Measurements from ENCODE around the gene CLSTN3. TPM values are rescaled to one million over a fixed set of nuclear protein-coding genes. Genes with fewer than 3 reads are reported as not detected.

Gene CLSTN3
- total and polyA plus RNA-seq, 2 experiments from 2014 or later, result 5.0 to 46.9 TPM

DNA sequence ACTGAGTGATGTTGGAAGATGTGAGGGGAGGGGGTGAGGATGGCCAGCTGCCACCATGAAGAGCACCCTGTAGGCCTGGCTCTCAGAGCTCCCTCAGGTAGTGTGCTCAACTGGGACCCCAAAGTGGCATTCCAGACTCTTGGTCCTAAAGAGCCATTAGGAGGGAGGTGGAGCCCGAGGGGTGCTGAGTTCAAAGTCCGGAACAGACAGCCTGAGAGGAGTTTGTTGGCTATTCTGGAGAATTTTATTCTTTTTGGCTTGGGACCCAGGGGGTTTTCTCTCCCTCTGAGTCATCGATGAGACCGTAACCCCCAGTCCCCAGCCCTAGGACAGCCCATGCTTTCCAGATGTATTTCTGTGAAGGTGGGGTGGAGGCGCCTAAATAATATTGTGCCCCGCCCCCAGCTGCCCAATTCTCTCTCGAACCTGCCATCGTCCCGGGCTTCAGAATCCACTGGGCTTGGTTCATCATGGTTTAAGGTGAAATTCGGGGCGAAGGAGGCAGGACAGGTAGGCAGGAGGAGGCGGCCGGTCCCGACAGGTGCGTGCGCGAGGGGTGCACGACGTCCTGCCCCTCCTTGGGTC is 792 bp upstream of the CLSTN3 start:
- no peaks in the 10 kb centered on the region; the same call in 2 of the 3 replicates for H3K9me3 Mint-ChIP-seq
- H3K4me1 Mint-ChIP-seq, result peaks cover 31% of the 10 kb centered on the region
- TF ChIP-seq, protein P1, sequence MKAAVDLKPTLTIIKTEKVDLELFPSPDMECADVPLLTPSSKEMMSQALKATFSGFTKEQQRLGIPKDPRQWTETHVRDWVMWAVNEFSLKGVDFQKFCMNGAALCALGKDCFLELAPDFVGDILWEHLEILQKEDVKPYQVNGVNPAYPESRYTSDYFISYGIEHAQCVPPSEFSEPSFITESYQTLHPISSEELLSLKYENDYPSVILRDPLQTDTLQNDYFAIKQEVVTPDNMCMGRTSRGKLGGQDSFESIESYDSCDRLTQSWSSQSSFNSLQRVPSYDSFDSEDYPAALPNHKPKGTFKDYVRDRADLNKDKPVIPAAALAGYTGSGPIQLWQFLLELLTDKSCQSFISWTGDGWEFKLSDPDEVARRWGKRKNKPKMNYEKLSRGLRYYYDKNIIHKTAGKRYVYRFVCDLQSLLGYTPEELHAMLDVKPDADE (IDR thresholded peaks at IDR 0.05), result no peak
- TF ChIP-seq EZH2phosphoT487 (IDR thresholded peaks at IDR 0.05; ENCODE audit: unreplicated experiment), result no peak
- TF ChIP-seq POLR2AphosphoS5 (IDR thresholded peaks at IDR 0.05; ENCODE audit: low read depth), result no peak
- TF ChIP-seq, protein P2, sequence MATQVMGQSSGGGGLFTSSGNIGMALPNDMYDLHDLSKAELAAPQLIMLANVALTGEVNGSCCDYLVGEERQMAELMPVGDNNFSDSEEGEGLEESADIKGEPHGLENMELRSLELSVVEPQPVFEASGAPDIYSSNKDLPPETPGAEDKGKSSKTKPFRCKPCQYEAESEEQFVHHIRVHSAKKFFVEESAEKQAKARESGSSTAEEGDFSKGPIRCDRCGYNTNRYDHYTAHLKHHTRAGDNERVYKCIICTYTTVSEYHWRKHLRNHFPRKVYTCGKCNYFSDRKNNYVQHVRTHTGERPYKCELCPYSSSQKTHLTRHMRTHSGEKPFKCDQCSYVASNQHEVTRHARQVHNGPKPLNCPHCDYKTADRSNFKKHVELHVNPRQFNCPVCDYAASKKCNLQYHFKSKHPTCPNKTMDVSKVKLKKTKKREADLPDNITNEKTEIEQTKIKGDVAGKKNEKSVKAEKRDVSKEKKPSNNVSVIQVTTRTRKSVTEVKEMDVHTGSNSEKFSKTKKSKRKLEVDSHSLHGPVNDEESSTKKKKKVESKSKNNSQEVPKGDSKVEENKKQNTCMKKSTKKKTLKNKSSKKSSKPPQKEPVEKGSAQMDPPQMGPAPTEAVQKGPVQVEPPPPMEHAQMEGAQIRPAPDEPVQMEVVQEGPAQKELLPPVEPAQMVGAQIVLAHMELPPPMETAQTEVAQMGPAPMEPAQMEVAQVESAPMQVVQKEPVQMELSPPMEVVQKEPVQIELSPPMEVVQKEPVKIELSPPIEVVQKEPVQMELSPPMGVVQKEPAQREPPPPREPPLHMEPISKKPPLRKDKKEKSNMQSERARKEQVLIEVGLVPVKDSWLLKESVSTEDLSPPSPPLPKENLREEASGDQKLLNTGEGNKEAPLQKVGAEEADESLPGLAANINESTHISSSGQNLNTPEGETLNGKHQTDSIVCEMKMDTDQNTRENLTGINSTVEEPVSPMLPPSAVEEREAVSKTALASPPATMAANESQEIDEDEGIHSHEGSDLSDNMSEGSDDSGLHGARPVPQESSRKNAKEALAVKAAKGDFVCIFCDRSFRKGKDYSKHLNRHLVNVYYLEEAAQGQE (IDR thresholded peaks at IDR 0.05; ENCODE audit: unreplicated experiment), result no peak
- TF ChIP-seq ZNF331 (CRISPR knock-in tag; IDR thresholded peaks at IDR 0.05; ENCODE audit: low read depth), result no peak
- TF ChIP-seq CREB1 (CRISPR knock-in tag; IDR thresholded peaks at IDR 0.05; ENCODE audit: low read depth), result no peak
- Histone ChIP-seq H3F3A (replicated peaks; ENCODE audit: low read depth) (0 out of 2 replicates have a peak, but pooled peaks cover 4% of the 10 kb centered on the region), H3K9me2 (ENCODE audit: insufficient read depth) (0 out of 2 replicates have a peak, but pooled peaks cover 5% of the 10 kb centered on the region), H4K20me1 (replicated peaks; ENCODE audit: insufficient read depth) (no peaks in the 10 kb centered on the region; the same call in 1 of the 2 replicates), H3K4me1 (ENCODE audit: insufficient read depth) (peaks cover 16% of the 10 kb centered on the region), H3K4me2 (peak overlapping the region; percentile 100), H3K4me3 (peak overlapping the region; percentile 97), H3K79me2 (replicated peaks; ENCODE audit: insufficient read depth) (no peaks in the 10 kb centered on the region), H2AFZ (peak overlapping the region; percentile 99), H3K27ac (ENCODE audit: low read depth) (peak overlapping the region; percentile 55; the same call in 1 of the 2 replicates), H3K36me3 (ENCODE audit: insufficient read depth) (no peaks in the 10 kb centered on the region), H3K27me3 (ENCODE audit: insufficient read depth) (no peaks in the 10 kb centered on the region)
- peak overlapping the region; percentile 88 for H3K4me3 Mint-ChIP-seq
- peak; percentile 29; the same call in 1 of the 3 replicates for ATAC-seq
- peaks cover 17% of the 10 kb centered on the region for H3K27me3 Mint-ChIP-seq (ENCODE audit: insufficient read depth, low read depth, poor library complexity)
- DNase-seq (ENCODE audit: low spot score), result no peak
- peak overlapping the region; percentile 94; the same call in 1 of the 2 replicates for H3K27ac Mint-ChIP-seq
- peaks cover 3% of the 10 kb centered on the region; the same call in 1 of the 3 replicates for H3K36me3 Mint-ChIP-seq (ENCODE audit: low read depth)

DNA sequence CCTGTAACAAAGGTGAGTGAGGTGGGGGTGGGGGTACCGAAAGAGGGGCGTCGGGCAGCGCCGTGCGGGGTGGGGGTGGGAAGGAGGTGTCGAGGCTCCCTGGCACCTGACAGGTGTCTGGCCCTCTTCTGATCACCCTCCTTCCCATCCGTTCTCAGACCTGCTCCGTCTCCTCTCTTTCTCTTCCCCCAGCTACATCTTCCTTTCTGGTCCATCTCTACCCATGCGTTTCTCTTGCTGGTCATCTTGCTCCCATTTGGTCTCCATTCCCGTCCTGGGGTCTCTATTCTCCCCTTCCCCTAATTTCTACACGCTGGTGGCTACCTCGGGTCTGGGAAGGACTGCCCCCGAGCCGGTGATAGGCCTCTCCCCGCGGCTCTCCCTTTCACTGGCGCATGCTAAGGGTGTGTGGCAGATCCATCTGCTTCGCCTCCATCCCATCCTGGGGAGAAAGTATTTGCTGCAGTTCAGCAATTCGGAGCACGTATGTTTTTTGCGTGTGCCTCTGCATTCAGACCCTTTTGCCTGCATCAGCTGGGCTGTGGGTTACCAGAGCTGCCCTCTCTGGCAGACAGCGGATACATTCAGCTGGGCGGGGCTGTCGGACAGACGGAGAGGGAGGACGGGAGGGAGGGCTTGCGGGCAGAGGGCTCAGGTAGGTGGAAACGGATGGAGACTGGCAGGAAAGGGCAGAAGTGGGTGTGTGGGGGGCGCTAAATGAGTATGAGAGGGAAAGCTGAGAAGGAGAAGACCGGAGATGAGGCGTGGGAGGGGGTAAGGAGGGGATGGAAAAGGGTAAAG is 730 bp downstream of the CLSTN3 start:
- Mint-ChIP-seq H3K9me3 (no peaks in the 10 kb centered on the region; the same call in 2 of the 3 replicates), H3K36me3 (ENCODE audit: low read depth) (peaks cover 12% of the 10 kb centered on the region), H3K27ac (no peak overlapping the region), H3K27me3 (ENCODE audit: insufficient read depth, low read depth, poor library complexity) (peaks cover 19% of the 10 kb centered on the region), H3K4me1 (peaks cover 28% of the 10 kb centered on the region), H3K4me3 (peak overlapping the region; percentile 88)
- Histone ChIP-seq H3K27ac (ENCODE audit: low read depth) (no peak overlapping the region), H3K4me2 (peak overlapping the region; percentile 100), H2AFZ (peak overlapping the region; percentile 95), H4K20me1 (replicated peaks; ENCODE audit: insufficient read depth) (no peaks in the 10 kb centered on the region; the same call in 1 of the 2 replicates), H3K4me1 (ENCODE audit: insufficient read depth) (peaks cover 16% of the 10 kb centered on the region), H3K79me2 (replicated peaks; ENCODE audit: insufficient read depth) (no peaks in the 10 kb centered on the region), H3K27me3 (ENCODE audit: insufficient read depth) (no peaks in the 10 kb centered on the region), H3K4me3 (peak overlapping the region; percentile 97), H3F3A (replicated peaks; ENCODE audit: low read depth) (0 out of 2 replicates have a peak, but pooled peaks cover 4% of the 10 kb centered on the region), H3K9me2 (ENCODE audit: insufficient read depth) (0 out of 2 replicates have a peak, but pooled peaks cover 5% of the 10 kb centered on the region), H3K36me3 (ENCODE audit: insufficient read depth) (no peaks in the 10 kb centered on the region)
- ATAC-seq, result peak; percentile 73
- peak; percentile 78 for DNase-seq (ENCODE audit: low spot score)
- TF ChIP-seq, protein P1 (IDR thresholded peaks at IDR 0.05), result no peak
- TF ChIP-seq ZNF331 (CRISPR knock-in tag; IDR thresholded peaks at IDR 0.05; ENCODE audit: low read depth), result no peak
